ENCODE data around the gene TNFRSF21.

DNA sequence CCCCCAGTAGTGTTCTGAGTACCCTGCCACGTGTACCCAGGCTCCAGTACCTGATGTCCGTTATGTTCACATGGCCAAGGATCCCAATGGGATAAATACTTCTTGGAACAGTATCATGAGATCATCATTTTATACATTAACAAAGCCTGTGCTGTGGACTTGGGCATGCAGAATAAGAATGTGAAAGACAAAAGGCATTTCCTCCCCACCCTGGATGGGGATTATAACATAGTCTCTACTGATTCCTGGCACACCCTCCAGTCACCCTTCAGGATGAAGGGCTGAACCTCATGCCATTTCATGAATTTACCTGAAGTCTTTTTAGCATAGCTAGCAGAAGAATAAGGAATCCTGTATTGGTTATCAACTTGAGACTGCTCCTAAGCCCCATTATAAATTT lies 2.8 kb downstream of the TNFRSF21 start:
- TF ChIP-seq, protein P1, sequence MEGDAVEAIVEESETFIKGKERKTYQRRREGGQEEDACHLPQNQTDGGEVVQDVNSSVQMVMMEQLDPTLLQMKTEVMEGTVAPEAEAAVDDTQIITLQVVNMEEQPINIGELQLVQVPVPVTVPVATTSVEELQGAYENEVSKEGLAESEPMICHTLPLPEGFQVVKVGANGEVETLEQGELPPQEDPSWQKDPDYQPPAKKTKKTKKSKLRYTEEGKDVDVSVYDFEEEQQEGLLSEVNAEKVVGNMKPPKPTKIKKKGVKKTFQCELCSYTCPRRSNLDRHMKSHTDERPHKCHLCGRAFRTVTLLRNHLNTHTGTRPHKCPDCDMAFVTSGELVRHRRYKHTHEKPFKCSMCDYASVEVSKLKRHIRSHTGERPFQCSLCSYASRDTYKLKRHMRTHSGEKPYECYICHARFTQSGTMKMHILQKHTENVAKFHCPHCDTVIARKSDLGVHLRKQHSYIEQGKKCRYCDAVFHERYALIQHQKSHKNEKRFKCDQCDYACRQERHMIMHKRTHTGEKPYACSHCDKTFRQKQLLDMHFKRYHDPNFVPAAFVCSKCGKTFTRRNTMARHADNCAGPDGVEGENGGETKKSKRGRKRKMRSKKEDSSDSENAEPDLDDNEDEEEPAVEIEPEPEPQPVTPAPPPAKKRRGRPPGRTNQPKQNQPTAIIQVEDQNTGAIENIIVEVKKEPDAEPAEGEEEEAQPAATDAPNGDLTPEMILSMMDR (IDR thresholded peaks at IDR 0.05; ENCODE audit: low read length) = no peak
- TF ChIP-seq EZH2phosphoT487 (IDR thresholded peaks at IDR 0.05; ENCODE audit: low read length) = no peak
- no peak for TF ChIP-seq EZH2 (optimal IDR thresholded peaks at IDR 0.05; ENCODE audit: low read depth, low read length)
